GM13976 (cell line): ENCODE measurements around the gene ZMYND11.
"Not testable (repeated sequence)": the region's sequence is repeated elsewhere in the genome, so short reads cannot be mapped to it uniquely, and the experiment has no call there.

Experiments
- DNase-seq: peaks from one replicate; pipeline ENCODE4 v3.0.0; 2012; ENCODE audit warnings: low spot score
- in situ Hi-C: fragments of 300-500 bp; cut with MboI; formaldehyde crosslinking; loops from one replicate; pipeline ENCODE4 v1.12.0; 2022; ENCODE audit warnings: low sequenced_read_pairs, mixed read lengths, inconsistent platforms; ENCODE audit not compliant: unreplicated experiment
- TF ChIP-seq, protein P1 (sequence below): IDR thresholded peaks from 2 replicates; pipeline ENCODE4 v1.5.1; 2012; ENCODE audit warnings: borderline replicate concordance, mild to moderate bottlenecking; ENCODE audit not compliant: insufficient read depth; ENCODE audit errors: extremely low read depth, missing control alignments, control extremely low read depth

ZMYND11 gene

DNA sequence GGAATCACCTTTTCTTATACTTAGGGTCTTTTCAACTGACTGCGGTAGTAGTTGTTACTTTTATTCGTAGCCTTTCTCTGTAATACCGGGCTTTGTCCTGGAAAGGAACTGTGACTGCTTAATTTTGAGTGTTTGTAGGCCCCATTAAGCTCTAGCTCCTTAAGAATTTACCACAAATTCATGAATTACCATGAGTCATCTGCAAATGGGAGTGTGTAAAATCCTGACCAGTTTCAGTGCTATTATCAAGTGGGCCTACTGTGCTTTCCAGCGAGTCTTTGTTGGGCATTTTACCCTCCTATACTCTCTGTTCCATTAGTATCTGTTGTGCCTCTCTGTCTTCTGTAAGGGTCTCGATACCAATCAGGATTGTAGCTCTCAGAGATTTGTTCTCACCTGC is 49.7 kb downstream of the ZMYND11 start:
- TF ChIP-seq, protein P1, sequence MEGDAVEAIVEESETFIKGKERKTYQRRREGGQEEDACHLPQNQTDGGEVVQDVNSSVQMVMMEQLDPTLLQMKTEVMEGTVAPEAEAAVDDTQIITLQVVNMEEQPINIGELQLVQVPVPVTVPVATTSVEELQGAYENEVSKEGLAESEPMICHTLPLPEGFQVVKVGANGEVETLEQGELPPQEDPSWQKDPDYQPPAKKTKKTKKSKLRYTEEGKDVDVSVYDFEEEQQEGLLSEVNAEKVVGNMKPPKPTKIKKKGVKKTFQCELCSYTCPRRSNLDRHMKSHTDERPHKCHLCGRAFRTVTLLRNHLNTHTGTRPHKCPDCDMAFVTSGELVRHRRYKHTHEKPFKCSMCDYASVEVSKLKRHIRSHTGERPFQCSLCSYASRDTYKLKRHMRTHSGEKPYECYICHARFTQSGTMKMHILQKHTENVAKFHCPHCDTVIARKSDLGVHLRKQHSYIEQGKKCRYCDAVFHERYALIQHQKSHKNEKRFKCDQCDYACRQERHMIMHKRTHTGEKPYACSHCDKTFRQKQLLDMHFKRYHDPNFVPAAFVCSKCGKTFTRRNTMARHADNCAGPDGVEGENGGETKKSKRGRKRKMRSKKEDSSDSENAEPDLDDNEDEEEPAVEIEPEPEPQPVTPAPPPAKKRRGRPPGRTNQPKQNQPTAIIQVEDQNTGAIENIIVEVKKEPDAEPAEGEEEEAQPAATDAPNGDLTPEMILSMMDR, result no peak
- DNase-seq, result no peak

DNA sequence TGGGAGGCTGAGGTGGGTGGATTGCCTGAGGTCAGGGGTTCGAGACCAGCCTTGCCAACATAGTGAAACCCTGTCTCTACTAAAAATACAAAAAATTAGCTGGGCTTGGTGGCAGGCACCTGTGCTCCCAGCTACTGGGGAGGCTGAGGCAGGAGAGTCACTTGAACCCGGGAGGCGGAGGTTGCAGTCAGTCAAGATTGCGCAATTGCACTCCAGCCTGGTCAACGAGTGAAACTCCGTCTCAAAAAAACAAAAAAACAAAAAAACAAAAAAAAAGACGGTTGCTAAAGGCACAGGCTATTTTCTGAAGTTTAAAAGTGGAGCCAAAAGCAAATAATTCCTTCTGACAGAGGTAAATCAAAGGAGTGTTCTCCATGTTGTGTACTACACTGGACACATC is 50.3 kb downstream of the ZMYND11 start:
- in situ Hi-C loops, DNase-seq: not testable (repeated sequence)

More for the DNA sequence above, 49.7 kb downstream of the ZMYND11 start:
- in situ Hi-C loops, result no loop called here

GRCh38 chr10:186911-187310 is 51.7 kb downstream of the ZMYND11 start:
- DNase-seq, result no peak
- TF ChIP-seq, protein P1, result no peak
- in situ Hi-C loops, result no loop called here

DNA sequence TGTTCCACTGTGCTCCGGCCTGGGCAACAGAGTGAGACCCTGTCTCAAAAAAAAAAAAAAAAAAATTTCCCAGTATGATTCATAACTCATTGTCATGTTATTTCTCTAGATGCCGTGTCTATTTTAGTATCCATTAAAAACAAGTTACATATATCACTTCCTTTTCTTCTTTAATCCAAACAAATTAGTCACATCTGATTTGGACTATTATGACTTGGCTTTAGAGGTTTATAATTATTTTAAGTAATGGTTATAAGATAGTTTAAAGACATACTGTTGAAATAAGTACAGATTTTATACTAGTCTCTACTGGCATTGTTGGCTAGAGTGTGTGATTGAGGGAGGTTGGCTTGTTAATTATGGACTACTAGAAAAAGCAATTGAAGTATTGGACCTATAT is 53.3 kb downstream of the ZMYND11 start:
- in situ Hi-C loops, result no loop called here
- DNase-seq, result no peak
- TF ChIP-seq, protein P1, result no peak

GRCh38 chr10:190216-190615 is 55.0 kb downstream of the ZMYND11 start:
- in situ Hi-C loops, result no loop called here
- TF ChIP-seq, protein P1, result no peak
- DNase-seq, result no peak

- in situ Hi-C loops, result no loop called here
- TF ChIP-seq, protein P1, result no peak
- no peak for DNase-seq
Measured at GRCh38 chr10:191703-192518, 56.7 kb downstream of the ZMYND11 start.

- DNase-seq, result no peak
- TF ChIP-seq, protein P1, result no peak
- in situ Hi-C loops, result no loop called here
Measured at GRCh38 chr10:194281-194680, 59.0 kb downstream of the ZMYND11 start.
